GM12872 (cell line): ENCODE measurements around the gene NKD1.
A peak's percentile ranks its signal among the peaks of the same experiment; 100 is the strongest.

Source experiments
- TF ChIP-seq, protein P1 (sequence below): IDR thresholded peaks from 3 replicates; pipeline ENCODE4 v1.5.1; 2011; ENCODE audit warnings: low read depth, mild to moderate bottlenecking, low read length, moderate library complexity; ENCODE audit not compliant: insufficient read depth

Gene NKD1

DNA sequence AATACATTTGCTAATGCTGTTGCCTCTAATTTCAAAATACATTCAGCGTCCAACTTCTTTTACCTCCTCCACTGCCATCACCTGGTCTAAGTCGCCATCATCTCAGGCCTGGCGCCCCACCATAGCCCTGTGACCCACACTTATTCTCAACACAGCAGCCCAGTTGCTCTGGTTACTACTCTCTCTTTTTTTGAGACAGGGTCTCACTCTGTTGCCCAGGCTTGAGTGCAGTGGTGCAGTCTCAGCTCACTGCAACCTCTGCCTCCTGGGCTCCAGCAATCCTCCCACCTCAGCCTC, 7.5 kb upstream of the NKD1 start:
- TF ChIP-seq, protein P1, sequence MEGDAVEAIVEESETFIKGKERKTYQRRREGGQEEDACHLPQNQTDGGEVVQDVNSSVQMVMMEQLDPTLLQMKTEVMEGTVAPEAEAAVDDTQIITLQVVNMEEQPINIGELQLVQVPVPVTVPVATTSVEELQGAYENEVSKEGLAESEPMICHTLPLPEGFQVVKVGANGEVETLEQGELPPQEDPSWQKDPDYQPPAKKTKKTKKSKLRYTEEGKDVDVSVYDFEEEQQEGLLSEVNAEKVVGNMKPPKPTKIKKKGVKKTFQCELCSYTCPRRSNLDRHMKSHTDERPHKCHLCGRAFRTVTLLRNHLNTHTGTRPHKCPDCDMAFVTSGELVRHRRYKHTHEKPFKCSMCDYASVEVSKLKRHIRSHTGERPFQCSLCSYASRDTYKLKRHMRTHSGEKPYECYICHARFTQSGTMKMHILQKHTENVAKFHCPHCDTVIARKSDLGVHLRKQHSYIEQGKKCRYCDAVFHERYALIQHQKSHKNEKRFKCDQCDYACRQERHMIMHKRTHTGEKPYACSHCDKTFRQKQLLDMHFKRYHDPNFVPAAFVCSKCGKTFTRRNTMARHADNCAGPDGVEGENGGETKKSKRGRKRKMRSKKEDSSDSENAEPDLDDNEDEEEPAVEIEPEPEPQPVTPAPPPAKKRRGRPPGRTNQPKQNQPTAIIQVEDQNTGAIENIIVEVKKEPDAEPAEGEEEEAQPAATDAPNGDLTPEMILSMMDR, result no peak

DNA sequence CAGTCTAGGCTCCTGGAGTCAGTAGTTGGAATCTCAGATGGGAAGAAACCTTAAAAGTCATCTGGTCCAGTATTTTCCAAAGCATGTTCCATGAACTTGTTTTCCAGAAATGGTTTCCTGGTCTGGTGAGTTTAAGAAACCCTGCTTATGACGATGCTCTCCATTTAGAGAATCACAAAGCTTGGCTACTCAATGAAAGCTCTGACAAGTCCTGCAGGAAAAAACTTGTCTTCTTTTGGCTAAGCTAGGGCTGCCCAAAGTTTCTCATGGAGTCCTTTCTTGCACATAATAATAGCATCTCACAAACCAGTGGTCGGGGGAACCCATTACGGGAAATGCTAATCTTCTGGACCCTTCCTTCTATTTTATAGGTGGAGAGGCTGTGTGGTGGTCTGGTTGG, 5.5 kb upstream of the NKD1 start:
- TF ChIP-seq, protein P1, result no peak

DNA sequence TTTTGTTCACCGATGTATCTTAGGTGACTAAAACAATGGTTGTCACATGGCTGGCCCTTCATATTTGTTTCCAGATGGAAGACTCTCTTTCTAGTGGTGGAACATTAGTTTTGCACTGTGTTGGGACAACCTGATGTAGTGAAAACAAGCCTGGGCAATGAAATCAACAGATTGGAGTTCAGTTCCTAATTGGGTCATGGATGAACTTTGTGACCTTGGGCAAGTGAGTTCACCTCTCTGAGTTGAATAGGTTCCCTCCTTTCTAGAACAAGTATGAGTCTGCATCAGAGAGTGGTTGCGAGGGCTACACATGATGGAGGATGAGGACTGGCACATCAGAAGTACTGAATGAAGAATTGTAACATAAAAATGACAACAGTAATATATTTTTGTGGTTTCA, 2.1 kb upstream of the NKD1 start:
- TF ChIP-seq, protein P1, result no peak

DNA sequence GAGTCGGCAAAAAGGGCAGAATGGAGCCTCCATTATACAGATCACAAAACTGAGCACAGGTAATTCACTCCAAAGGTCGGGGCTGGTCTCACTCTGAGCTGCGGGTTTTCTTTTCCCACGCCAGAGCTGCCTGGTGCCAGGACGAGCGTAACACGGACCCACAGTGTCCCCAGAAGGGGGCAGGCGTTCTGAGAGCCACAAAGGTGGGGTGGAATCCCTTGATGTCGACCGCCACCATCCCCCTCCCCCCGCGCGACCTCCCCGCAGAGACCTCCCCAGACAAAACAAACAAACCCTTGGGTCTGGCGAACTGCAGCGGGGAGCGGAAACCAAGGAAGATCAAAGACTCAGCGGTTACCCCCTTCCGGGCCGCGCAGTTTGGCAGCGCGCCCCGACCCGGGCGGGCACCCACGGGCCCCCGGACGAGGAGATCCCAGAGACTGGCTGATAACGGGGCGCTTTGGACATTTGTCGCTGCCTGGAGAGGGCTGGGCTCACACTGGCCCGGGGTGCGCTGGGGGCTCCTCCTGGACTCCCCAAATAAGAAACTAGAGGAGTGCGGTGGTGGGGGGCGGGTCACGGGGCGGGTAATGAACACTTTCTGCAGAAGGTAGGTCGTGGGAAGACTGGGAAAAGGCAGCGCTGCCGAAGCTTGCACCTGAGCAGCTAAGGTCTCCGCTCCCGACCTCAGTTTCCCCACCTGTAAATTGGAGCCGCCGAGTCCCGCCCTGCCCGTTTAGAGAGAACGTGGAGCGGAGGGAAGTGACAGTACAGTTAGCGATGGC, 664 bp upstream of the NKD1 start:
- TF ChIP-seq, protein P1, result peak; percentile 53

DNA sequence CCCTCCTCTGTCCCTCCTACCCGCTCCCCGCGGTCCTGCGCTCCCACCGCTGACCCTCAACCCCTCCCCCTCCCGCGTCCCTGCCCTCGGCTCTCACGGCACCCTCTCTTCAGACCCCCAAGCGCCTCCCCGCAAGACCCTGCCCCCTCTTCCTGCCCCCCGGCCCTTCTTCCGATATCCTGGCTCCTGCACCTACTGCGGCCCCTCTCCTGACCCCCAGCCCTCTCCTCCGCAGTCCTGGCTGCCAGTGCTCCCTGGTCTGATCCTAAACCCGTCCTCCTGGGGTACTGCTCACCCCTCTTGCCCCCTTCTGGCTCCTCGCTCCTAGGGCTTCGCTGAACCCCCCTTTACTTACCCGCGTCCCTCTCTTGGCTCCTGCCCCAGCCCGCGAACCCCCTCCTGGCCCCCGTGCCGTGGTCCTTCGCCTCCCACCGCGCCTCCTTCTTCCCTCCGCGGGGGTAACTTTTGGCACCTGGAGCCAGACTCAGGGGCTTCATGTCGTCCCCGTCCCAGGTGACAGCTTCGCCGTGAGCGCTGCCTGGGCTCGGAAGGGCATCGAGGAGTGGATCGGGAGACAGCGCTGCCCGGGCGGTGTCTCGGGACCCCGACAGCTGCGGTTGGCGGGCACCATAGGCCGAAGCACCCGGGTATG, 839 bp downstream of the NKD1 start:
- TF ChIP-seq, protein P1, result no peak

DNA sequence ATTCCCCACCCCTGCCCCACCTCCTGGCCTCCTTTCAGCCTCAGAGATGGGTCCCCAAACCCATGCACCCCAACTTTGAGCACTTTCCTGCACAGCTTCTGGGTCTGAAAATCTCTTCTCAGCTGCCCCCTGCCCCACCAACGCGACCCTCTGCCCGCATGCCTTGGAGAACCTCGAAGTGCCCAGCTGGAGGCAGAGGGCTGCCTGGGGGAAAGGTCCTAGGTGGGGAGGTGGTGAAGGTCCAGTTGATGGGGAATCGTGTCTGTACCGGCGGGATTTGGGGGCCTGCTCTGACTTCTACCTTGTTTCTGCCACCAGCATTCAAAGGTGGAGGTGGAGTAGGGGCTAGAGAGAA, 1.3 kb downstream of the NKD1 start:
- TF ChIP-seq, protein P1, result no peak

DNA sequence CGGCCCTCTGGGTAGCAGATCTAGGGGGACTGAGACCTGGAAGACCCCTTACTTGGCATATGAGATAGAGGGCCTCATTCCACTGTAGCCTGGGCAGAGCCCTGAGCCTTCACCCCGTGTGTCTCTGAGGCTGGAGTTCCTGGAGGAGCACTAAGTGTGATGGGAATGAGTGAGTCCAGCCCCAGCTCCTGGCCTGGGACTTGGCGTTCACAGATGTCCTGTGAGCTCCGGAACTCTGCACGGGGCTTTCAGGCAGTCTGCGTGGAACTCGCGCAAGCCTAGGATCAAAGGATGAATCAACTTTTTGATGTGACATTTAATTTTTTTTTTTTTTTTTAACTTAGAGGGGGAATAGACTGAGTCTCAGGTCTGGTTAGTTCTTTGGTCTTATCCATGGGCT, 1.8 kb downstream of the NKD1 start:
- TF ChIP-seq, protein P1, result no peak
